ENCODE measurements around the gene NR2F2.
A peak's percentile ranks its signal among the peaks of the same experiment; 100 is the strongest.

NR2F2 gene

DNA sequence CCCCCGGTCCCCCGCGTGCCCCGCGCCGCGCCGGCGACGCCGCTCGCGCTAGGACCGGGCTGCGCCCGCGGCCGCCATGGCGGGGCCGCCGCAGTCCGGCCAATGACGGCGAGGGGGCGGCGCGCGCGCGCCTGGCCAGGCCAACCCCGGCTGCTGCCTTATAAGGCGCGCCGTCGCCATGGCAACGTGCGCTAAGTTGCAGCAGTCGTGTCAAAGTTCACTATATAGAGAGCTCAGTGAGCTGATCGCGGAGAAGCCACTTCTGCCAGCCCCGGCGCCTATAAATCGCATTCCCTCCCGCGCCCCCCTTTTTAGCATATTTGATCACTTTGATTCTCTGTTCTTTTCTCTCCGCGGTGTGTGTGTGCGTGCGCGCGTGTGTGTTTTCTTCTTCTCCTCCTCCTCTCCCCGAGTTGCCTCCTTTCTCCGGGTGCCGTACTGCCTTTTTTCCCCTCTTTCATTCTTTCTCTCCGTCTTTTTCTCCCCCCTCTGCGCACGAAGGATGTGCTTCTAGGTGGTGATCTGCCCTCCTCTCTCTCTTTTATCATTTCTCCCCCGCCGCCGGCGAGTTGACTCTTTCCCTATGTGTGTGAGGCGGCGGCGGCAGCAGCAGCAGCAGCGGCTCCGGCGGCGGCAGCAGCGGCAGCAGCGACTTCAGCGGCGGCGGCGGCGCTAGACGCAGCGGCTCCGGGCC lies at the start of gene NR2F2:
TSS of gene NR2F2 (plus strand) at position 251 of the 694 bp plus-strand sequence. CDS start 1,406 bp downstream, outside the sequence.
- peak; percentile 92 for DNase-seq (ENCODE audit: low spot score)

DNA sequence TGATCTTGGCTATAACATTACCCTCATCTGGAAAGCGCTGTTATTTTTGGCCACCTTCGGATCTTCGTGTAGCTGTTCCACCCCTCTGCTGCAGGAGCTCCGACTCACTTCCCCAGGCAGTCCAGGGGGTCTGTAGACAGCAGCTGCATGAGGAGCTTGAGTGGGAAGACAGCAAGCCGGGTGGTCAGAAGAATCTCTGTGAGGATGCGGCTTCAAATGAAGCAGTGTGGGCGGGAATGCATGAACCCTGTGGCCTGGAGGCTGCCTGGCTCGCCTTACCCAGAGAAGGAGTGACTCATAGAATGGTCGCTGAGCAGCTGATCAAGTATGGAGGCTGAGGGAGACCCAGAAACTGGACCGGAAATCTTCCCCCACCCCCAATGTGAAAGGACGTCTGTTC lies 45.2 kb upstream of the NR2F2 start:
- DNase-seq (ENCODE audit: low spot score), result peak; percentile 79

DNA sequence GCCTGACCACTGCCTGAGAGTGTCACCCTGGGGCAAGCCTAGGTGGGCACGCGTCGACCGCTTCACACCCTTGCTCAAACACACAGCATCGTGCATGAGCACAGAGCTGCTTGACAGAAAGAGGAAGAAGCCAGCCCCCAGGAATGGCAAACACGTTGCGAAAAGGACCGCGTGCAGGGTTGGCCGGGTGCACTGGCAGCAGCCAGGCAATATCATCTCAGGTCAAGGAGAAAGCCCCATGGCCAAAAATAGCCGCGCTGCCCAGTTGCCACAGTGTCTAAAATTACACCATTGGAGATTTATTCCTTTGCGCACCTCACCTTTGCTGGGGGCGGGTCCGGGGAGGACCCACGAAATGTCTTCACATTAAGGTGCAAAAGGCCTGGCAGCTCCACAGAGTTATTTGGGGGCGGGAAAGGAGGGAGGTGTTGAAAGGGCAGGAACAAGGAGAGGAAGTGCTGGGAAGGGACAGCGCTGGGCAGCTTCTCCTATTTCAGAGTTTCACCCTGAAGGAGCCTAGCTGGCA lies 44.7 kb upstream of the NR2F2 start:
- DNase-seq (ENCODE audit: low spot score), result no peak

DNA sequence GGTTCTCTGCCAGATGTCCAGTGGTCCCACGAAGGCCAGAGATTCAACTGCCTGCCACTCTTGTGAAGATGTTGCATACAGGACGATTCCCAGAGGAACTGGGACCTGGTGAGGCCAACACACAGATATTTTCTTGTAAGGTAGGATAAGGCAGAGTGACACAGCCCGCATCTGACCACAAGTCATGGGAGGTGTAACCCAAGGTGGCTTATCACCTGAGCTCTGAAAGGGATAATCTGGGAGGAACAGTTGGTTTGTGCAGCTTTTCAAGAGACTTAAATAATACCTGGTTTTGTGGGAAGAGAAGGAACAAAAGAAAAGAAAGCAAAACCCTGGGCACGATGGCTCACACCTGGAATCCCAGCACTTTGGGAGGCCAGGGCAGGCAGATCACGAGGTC lies 39.8 kb upstream of the NR2F2 start:
- DNase-seq (ENCODE audit: low spot score), result no peak

DNA sequence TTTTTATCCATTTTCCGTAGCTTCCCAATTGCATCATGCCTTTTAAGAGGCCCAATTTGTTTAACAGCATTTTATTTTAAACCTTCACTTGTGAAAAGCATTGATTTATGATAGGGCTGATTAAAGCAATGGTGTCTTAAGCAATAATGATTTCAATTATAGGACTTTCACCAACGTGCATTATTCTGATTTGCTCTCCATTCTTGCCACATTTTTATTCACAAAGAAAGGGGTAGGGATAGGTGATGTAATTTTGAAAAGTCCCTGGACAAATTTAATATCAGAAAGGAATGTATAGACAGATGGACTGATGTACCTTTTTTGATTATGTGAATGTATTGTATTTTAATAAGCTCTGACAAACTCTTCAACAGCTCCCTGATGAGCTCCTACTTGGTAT lies 37.9 kb upstream of the NR2F2 start:
- no peak for DNase-seq (ENCODE audit: low spot score)

DNA sequence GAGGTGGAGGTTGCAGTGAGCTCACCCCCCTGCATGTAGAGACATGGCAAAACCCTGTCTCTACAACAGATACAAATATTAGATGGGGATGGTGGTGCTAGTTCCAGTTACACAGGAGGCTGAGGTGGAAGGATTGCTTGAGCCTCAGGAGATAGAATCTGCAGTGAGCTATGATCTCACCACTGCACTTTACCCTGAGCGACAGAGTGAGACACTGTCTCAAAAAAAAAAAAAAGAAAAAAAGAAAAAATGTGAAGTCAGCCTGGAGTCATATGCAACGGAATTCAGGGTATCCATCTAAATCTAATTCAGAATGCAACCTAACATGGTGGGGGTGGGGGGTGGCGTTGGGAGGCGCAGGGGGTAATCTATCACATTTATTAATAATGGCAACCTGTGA lies 37.1 kb upstream of the NR2F2 start:
- no peak for DNase-seq (ENCODE audit: low spot score)

DNA sequence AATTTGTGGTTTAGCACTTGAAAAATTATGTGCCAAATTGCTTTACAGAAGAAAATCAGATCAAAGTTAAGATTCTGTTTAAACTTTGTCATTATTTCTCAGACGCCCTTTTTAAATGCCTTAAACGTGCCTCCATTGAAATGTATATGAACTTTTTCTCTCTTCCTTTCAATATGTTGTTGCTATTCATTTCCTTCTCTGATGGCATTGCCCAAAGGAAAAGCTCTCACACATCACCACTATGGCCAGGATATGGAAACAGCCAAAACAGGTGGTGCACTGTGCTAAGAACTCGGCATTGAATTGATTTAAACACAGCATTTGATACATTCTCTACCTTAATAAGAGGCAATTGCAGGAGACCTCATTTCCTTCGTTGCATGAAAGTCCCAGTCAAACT lies 35.7 kb upstream of the NR2F2 start:
- DNase-seq (ENCODE audit: low spot score), result no peak

DNA sequence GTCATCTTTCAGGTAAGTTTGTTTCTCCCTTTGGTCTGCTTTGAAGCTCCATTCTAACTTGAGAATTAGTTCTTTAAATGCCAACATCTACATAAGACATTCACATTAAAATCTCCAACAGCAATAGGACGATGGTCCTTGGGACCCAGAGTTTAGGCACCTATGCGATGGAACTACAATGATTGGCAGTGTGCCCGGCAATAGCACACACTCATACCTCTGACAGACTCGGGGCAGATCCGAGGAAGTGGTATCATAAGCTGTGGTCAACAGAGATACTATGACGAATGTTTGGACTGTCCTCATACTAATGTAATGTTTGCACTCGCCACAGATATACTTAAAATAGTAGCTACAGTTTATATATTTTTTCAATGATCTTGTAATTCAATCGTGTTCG lies 34.2 kb upstream of the NR2F2 start:
- no peak for DNase-seq (ENCODE audit: low spot score)

DNA sequence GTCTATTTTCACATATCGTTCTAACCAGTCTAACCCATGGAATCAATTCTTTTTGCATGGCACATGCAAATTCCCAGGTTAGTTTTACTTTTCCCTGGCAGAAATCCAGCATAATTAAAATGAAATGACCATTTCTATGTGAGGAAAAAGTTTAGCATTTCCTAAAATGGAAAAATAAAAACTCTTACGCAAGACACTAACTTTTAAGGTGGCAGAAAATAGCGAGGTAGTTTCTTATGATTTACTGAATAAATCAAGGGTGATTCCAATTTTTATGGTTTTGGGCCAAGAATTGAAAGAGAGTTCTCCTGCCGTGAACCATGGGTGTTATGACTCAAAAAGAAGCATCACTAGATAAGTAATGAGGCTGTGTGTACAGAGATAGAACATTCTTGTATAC lies 32.7 kb upstream of the NR2F2 start:
- no peak for DNase-seq (ENCODE audit: low spot score)

DNA sequence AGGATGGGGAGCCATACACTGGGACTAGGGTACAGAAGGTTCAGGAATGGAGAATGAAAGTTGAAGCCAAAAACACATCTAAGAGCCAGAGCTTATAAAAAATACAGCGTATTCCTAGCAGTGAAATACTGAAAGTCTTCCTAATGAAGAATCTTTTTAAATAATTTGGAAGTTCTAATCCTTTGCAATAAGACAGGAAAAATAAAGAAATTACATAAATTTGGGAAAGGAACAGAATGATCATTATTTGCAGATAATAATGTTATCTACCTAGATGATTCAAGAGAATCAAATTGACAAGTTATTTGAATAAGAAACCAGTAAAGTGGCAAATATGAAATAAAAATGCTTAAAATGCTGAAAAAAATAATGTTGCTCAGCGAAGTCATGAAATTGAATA lies 32.3 kb upstream of the NR2F2 start:
- DNase-seq (ENCODE audit: low spot score), result no peak

DNA sequence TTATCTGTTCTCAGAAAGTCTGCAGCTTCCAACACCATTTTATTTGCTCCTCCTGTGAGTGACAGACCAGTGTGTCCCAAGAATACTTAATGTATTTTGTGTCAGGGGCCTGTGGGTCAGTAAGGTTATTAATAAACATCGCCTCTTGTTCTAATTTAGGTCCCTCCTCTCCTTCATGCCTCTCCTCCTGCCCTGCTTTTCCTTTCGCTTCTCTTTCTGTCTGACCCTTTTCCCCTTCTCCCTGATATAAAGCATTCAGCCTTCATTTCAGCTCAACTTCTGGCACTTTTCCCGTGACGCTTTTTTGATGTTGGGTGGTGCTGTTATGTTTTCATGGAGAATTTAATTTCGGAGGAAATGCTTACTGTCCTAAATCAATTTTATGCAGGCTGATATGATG lies 29.7 kb upstream of the NR2F2 start:
- no peak for DNase-seq (ENCODE audit: low spot score)

DNA sequence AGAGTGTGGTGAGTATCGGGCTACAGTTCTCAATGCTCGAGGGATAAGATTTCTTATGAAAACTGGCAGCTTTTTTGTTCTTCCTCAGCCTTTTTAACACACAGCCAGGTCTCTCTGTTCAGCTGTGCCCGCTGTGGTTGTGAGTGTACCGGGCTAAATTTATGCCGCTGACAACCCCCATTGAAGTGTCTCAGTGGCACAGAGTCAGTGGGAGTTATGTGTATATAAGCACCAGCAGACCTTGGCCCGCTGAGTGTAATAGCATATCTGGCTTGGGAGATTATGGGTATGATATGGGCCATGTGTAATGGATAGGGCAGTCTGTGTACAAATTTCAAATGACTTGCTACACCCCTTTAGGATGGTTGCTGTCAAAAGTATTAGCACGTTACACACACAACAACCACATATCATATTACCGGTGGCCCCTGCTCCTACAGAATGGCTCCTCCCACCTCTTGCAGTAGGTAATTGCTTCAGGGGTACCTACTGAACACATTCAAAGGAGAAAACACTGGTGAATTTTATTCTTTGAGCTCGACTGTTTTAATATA lies 26.9 kb upstream of the NR2F2 start:
- DNase-seq (ENCODE audit: low spot score), result no peak

DNA sequence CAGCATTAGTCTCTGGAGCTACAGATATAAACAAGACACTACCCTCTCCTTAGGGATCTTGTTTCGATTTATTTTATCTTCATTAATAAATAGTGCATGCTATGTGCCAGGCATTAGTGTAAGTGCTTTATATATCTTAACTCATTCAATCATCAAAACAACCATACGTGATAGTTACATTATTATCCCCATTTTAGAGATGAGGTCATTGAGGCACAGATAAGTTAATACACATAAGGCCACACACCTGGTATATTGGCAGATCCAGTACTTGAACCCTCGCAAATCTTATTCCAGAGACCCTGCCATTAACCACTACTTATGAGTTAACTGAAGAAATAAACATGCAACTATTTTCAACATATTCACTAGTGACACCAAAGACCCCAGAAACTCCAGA lies 25.7 kb upstream of the NR2F2 start:
- no peak for DNase-seq (ENCODE audit: low spot score)

DNA sequence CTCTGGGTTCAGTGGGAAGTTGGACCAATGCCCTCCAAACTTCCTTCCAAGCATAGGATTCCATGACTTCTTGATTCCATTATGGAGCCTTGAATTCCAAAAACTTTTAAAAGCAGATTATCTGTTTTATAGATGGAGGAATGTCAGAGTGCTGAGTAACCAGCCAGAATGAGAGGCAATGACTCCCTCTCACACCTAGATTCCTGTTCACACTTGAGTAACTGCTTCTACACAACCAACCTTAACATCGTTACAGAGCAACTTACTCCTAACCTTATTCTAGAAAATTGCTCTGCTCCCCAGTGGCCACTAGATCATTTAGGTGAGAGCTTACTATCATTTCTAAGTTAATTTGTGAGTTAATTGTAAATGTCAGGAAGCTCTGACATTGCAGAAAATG lies 24.2 kb upstream of the NR2F2 start:
- DNase-seq (ENCODE audit: low spot score), result no peak

DNA sequence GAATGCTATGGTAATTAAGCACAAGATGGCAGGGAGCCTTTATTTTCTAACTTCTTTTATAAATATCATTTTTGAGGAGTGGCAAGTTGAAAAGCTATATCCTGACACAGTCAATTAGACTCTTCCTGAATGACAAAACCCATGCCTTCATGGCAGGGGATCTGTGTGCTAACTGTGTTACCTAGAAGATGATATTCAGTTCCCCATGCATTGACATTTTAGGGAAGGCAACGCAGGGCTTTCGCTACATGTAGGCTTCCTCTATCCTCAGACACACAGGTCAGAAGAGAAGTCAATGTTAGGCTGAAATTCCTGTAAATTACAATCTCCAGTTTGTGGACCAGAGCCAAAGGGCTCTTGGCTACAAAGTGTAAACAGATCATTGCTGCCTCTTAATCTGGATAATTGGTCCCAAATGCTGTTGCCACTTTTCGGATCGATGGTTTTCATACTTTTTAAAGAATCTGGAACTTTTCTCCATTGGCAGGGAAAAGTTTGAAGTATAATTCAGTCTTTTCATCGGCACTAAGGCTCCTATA lies 22.6 kb upstream of the NR2F2 start:
- no peak for DNase-seq (ENCODE audit: low spot score)

DNA sequence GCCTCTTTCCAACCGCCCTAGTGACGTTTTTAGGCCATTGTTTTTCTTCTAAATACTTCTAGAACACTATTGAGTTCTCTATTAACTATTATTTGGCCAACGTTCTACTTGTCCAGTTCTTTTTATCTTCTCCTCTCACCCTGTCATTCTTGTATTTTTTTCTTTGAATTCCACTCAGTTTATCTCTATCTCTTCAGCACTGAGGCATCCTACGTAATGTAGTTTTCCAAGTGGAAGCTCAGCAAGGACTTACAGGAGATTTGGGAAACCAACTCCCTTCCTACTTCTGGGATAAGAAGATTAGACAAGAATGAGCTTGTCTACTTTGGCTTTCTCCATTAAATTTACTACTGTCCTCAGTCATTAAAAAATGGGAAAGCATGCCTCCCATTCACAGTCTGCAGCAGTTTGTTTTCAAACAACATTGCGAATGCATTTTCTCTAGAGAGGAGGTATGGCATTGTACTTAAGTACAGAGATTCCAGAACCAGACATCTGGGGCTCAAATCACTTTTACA lies 21.3 kb upstream of the NR2F2 start:
- DNase-seq (ENCODE audit: low spot score), result no peak

DNA sequence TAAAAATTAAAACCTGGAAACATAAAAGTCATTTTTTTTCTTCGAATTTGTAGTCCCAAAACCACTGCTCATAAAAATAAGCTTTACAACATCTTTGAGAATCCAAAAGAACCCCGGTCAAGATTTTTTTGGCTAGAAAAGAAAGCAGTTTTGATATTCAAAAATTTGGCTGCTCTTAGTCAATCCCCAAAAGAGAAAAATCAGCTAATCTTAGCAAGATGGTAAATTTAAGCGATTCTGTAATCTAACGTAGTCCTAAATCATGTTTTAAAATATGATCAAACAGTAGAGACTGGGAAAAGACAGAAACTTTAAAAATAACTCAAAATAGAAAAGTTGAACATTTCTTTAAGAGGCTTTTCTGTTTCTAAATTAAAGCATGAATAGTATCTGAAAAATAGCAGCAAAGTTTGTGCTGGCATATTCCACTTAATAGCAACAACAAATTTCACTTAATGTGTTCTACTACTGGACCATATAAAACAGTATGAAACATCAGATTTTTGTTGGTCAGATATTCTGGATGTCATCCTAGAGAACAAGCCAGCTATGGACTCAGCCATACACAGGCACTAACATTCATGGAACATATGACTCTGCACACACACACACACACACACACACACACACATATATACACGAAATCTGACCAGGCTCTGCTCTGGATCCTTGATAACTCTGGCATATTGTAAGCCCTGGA lies 19.1 kb upstream of the NR2F2 start:
- DNase-seq (ENCODE audit: low spot score), result no peak

DNA sequence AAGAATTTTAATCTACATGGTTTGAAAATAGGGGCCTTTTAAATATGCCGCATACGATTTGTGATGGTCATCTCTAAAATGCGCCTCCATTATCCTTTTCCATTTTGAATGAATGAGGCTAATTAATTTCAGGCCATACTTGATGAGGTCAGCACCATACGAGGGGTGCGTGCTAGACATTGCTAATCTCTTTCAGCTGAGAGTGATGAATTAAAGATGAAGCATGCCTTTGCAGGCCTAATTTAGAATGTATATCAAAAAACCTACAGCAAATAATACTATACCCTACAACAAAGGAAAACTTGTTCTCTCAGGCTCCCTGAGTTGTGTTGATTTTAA lies 18.6 kb upstream of the NR2F2 start:
- DNase-seq (ENCODE audit: low spot score), result no peak

DNA sequence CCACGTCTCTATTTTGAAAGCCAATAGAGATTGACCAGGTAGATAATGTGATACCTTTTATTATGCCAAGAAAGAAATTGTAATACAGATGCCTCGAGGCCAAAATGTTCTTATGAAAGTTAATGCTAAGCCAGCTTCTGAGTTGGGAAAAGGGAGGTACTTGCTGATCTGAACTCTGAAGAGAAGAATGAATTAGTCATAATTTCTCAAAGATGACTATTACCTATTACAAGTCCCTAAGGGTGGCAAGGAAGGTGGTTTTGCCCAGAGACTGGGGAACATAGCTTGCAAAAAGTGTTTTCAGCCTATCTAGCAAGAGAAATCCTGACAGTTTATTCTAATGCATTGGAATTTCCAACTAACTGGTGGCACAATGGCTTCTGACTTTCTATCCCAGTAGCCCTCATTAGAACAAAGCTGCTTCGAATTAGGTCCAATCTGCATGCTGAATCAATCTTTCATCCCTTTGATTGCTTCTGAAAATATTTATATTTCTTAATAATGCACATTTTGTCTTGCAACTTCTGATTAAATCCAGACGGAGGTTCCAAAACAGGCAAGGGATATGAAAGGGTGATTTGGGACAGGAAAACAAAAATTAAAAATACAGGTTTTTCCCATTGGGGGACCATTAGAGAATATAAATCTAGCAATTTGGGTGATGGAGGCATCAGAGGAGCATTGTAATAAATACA lies 17.7 kb upstream of the NR2F2 start:
- no peak for DNase-seq (ENCODE audit: low spot score)

DNA sequence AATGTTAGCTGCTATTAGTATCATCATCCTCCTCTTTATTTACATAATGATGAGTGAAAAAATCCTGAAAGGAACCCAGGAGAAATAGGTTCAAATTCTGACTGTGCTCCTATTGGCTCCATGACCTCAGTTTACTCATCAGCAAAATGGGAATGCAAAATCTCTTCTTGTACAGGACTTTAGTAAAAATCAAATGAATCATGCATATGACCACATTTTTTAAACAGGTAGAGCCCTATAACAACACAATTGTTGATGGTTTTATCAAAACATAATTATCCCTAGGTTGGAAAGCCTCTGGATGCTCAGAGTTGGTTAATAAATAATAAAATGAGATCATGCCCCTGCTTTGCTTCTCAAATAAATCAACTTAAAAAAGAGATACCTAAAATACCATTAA lies 16.0 kb upstream of the NR2F2 start:
- no peak for DNase-seq (ENCODE audit: low spot score)

DNA sequence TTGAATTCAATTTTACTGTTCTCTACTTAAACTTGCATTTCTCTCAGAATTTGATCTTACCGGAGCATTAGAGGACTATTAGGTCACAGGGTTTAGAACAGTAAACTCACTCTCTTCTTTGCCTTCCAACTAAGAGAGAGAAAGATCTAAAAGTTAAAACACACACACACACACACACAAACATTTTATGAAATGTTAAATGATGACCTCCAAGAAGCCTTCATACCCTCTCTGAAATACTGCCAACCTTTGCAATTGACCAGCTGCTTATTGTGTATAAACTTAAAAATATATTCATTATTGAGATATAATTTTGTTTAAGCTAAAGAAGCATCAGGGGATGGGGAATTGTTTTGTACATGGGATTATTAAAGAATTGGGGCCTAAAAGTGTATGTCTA lies 15.5 kb upstream of the NR2F2 start:
- DNase-seq (ENCODE audit: low spot score), result no peak

DNA sequence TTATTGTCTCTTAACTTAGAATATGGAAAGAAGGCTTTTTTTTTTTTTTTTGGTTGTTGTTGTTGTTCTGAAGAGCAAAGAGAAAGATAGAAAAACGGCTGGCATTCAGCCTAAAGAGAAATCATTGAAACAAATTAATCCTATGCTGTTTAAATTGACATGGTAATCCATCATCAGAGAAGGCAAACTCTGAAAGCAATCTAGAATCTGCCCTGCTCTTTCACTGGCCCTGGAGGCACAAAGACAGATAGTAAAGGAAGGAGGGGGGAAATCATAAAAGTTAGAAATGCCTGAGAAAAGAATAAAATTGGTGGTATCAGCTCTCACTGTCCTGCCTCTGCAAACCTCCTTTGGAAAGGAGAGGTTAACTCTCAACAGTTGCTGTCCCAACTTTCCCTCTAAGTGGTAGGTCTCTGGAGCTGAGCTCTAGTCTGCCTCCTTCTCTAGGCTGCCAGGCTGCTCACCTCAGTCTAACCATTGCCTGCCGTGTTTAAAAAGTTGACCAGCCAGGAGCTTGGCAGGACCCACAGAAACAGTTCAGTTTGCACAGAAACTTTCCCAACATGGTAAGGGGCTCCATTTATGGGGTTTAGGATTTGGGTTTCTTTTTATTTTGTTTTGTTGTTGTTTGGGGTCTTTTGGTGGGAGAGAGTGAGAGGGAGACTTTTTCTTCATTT lies 13.4 kb upstream of the NR2F2 start:
- DNase-seq (ENCODE audit: low spot score), result no peak

Data from COLO829 (cell line).